Fibroblast of skin of right quadriceps (primary cell): ENCODE results near the gene CYTH3.
"Not testable (repeated sequence)": the region's sequence is repeated elsewhere in the genome, so short reads cannot be mapped to it uniquely, and the experiment has no call there.

Experiments used
- DNase-seq: peaks from one replicate; pipeline ENCODE4 v3.0.0-alpha.2; 2013

Gene CYTH3

GRCh38 chr7:6228361-6229229, 43.8 kb downstream of the CYTH3 start:
- peak; percentile 50 for DNase-seq

- peak; percentile 75 for DNase-seq
Measured at GRCh38 chr7:6227294-6227846, 45.1 kb downstream of the CYTH3 start.

- DNase-seq, result peak; percentile 87
Measured at GRCh38 chr7:6226194-6226799, 46.1 kb downstream of the CYTH3 start.

GRCh38 chr7:6223411-6223810, 49.0 kb downstream of the CYTH3 start:
- not testable (repeated sequence) for DNase-seq

- DNase-seq, result not testable (repeated sequence)
Measured at GRCh38 chr7:6223010-6223409, 49.4 kb downstream of the CYTH3 start.

- DNase-seq, result peak; percentile 28
Measured at GRCh38 chr7:6221340-6222319, 50.8 kb downstream of the CYTH3 start.

- DNase-seq, result no peak
Measured at GRCh38 chr7:6218329-6218728, 54.1 kb downstream of the CYTH3 start.

- DNase-seq, result no peak
Measured at GRCh38 chr7:6212008-6212407, 60.4 kb downstream of the CYTH3 start.

- no peak for DNase-seq
Measured at GRCh38 chr7:6210621-6211372, 61.6 kb downstream of the CYTH3 start.

GRCh38 chr7:6209340-6209739, 63.1 kb downstream of the CYTH3 start:
- DNase-seq, result no peak

- no peak for DNase-seq
Measured at GRCh38 chr7:6208573-6209328, 63.7 kb downstream of the CYTH3 start.

GRCh38 chr7:6205971-6206660, 66.3 kb downstream of the CYTH3 start:
- peak; percentile 62 for DNase-seq

- DNase-seq, result no peak
Measured at GRCh38 chr7:6203381-6203780, 69.0 kb downstream of the CYTH3 start.

GRCh38 chr7:6202117-6202516, 70.3 kb downstream of the CYTH3 start:
- no peak for DNase-seq

GRCh38 chr7:6200971-6201370, 71.5 kb downstream of the CYTH3 start:
- no peak for DNase-seq

GRCh38 chr7:6198689-6199595, 73.5 kb downstream of the CYTH3 start:
- no peak for DNase-seq

GRCh38 chr7:6197801-6198551, 74.4 kb downstream of the CYTH3 start:
- DNase-seq, result no peak

- DNase-seq, result no peak
Measured at GRCh38 chr7:6193709-6194108, 78.7 kb downstream of the CYTH3 start.

- not testable (repeated sequence) for DNase-seq
Measured at GRCh38 chr7:6190563-6190962, 81.9 kb downstream of the CYTH3 start.
